IMR-90 (cell line): ENCODE data around the gene IKZF3. TPM values are rescaled to one million over a fixed set of nuclear protein-coding genes. Genes with fewer than 3 reads are reported as not detected.

Source experiments
- ATAC-seq: fragments of 200-7000 bp; cut with Tn5 transposase; 2 replicates; pipeline ENCODE4 v1.9.1; 2020; ENCODE audit warnings: low read depth, mild to moderate bottlenecking, moderate library complexity
- BruUV-seq: library from RNA; stranded (reverse); fragments of 400-500 nt; replicated peaks from 2 replicates; lab custom pipeline; 2021; lab: Mats Ljungman, UMichigan
- CTCF ChIA-PET: fragments of 300-600 bp; formaldehyde crosslinking; extraction: SDS; loops from one replicate; lab custom pipeline; 2021; ENCODE audit warnings: antibody characterized with exemption; lab: Yijun Ruan, JAX
- POLR2A ChIA-PET: fragments of 300-600 bp; sonication (Branson Sonifier 250); formaldehyde crosslinking; loops from one replicate; lab custom pipeline; 2022; ENCODE audit warnings: antibody characterized with exemption; ENCODE audit not compliant: unreplicated experiment; lab: Charles Lee
- DNase-seq: peaks from one replicate; pipeline ENCODE4 v3.0.0; 2013
- H2AFZ ChIP-seq: replicated peaks from 2 replicates; pipeline ENCODE3; 2013; ENCODE audit warnings: low read length, mild to moderate bottlenecking; ENCODE audit not compliant: poor library complexity
- H2AK5ac ChIP-seq: 2 replicates; pipeline ENCODE4 v1.6.1; 2013; ENCODE audit warnings: low read depth, low read length, inconsistent platforms
- H2AK9ac ChIP-seq: replicated peaks from 2 replicates; pipeline ENCODE3; 2013; ENCODE audit warnings: mild to moderate bottlenecking, low read depth, low read length, moderate library complexity; ENCODE audit not compliant: poor library complexity
- H2BK120ac ChIP-seq: 2 replicates; pipeline ENCODE4 v1.6.1; 2013; ENCODE audit warnings: low read depth, low read length, inconsistent platforms
- H2BK15ac ChIP-seq: 3 replicates; pipeline ENCODE4 v1.6.1; 2013; ENCODE audit warnings: low read depth, low read length, inconsistent platforms
- H2BK20ac ChIP-seq: 2 replicates; pipeline ENCODE4 v1.6.1; 2013; ENCODE audit warnings: low read depth, mild to moderate bottlenecking, inconsistent platforms, low read length, moderate library complexity
- H2BK5ac ChIP-seq: 2 replicates; pipeline ENCODE4 v1.6.1; 2013; ENCODE audit warnings: mild to moderate bottlenecking, low read depth, low read length, inconsistent platforms; ENCODE audit not compliant: poor library complexity, severe bottlenecking
- H3K14ac ChIP-seq: replicated peaks from 2 replicates; pipeline ENCODE4 v1.6.1; 2013; ENCODE audit warnings: low read depth, low read length, inconsistent platforms
- H3K18ac ChIP-seq: 2 replicates; pipeline ENCODE4 v1.6.1; 2013; ENCODE audit warnings: low read depth, low read length, control low read depth
- H3K23ac ChIP-seq: 2 replicates; pipeline ENCODE4 v1.6.1; 2013; ENCODE audit warnings: low read depth, low read length, inconsistent platforms
- H3K27ac ChIP-seq: 2 replicates; pipeline ENCODE4 v1.5.1; 2013; ENCODE audit warnings: mild to moderate bottlenecking, control low read depth, low read length; ENCODE audit not compliant: insufficient read depth
- H3K27me3 ChIP-seq: 2 replicates; pipeline ENCODE4 v1.6.1; 2013; ENCODE audit warnings: low read length; ENCODE audit not compliant: control insufficient read depth, insufficient read depth
- H3K36me3 ChIP-seq: 2 replicates; pipeline ENCODE4 v1.6.1; 2013; ENCODE audit warnings: low read length, mixed read lengths; ENCODE audit not compliant: control insufficient read depth, insufficient read depth
- H3K4ac ChIP-seq: 2 replicates; pipeline ENCODE4 v1.6.1; 2013; ENCODE audit warnings: low read depth, low read length, inconsistent platforms
- H3K4me1 ChIP-seq: 2 replicates; pipeline ENCODE4 v1.6.1; 2013; ENCODE audit warnings: low read length, mixed read lengths; ENCODE audit not compliant: control insufficient read depth, insufficient read depth
- H3K4me2 ChIP-seq: 2 replicates; pipeline ENCODE4 v1.6.1; 2013; ENCODE audit warnings: low read depth, mild to moderate bottlenecking, control low read depth, low read length, moderate library complexity
- H3K4me3 ChIP-seq: 2 replicates; pipeline ENCODE4 v1.5.1; 2013; ENCODE audit warnings: low read depth, mild to moderate bottlenecking, control low read depth, low read length, moderate library complexity; ENCODE audit not compliant: insufficient read depth
- H3K56ac ChIP-seq: 2 replicates; pipeline ENCODE4 v1.6.1; 2013; ENCODE audit warnings: low read length, inconsistent platforms; ENCODE audit not compliant: insufficient read depth; ENCODE audit errors: extremely low read depth
- H3K79me1 ChIP-seq, 2 experiments: 2 replicates each; pipeline ENCODE4 v1.6.1; 2013; ENCODE audit warnings: low read length in 2 of 2, inconsistent platforms in 1 of 2, low read depth in 1 of 2
- H3K9ac ChIP-seq: 2 replicates; pipeline ENCODE4 v1.6.1; 2013; ENCODE audit warnings: low read depth, low read length, control low read depth
- H3K9me1 ChIP-seq: 2 replicates; pipeline ENCODE4 v1.6.1; 2013; ENCODE audit warnings: low read length, inconsistent platforms; ENCODE audit not compliant: insufficient read depth
- H3K9me3 ChIP-seq: 2 replicates; pipeline ENCODE4 v1.6.1; 2013; ENCODE audit warnings: low read length; ENCODE audit not compliant: control insufficient read depth, insufficient read depth
- H4K20me1 ChIP-seq: 2 replicates; pipeline ENCODE4 v1.6.1; 2013; ENCODE audit warnings: low read length, inconsistent platforms; ENCODE audit not compliant: insufficient read depth
- H4K5ac ChIP-seq: 2 replicates; pipeline ENCODE4 v1.6.1; 2013; ENCODE audit warnings: mild to moderate bottlenecking, low read depth, low read length, control low read depth
- H4K8ac ChIP-seq, 2 experiments: 2 replicates each; pipeline ENCODE4 v1.6.1; 2013; ENCODE audit warnings: low read depth in 2 of 2, low read length in 2 of 2, control low read depth in 1 of 2, inconsistent platforms in 1 of 2
- H4K91ac ChIP-seq: 2 replicates; pipeline ENCODE4 v1.6.1; 2013; ENCODE audit warnings: low read depth, low read length, inconsistent platforms; ENCODE audit not compliant: insufficient read depth
- CEBPB ChIP-seq: IDR thresholded peaks from 2 replicates; pipeline ENCODE4 v1.6.1; 2012; ENCODE audit warnings: low read depth, low read length, improper control_type of control experiment
- CHD1 ChIP-seq: IDR thresholded peaks from 2 replicates; pipeline ENCODE4 v1.6.1; 2012; ENCODE audit warnings: low read depth, low read length, improper control_type of control experiment
- RAD21 ChIP-seq: IDR thresholded peaks from 2 replicates; pipeline ENCODE4 v1.6.1; 2012; ENCODE audit warnings: low read length, improper control_type of control experiment
- WGBS, 2 experiments: methylation state at CpG; one replicate each; pipeline versions ENCODE4 v1.1.5 to v1.1.7; 2013; ENCODE audit warnings: missing lambda C conversion rate in 2 of 2; ENCODE audit not compliant: insufficient read length in 1 of 2; ENCODE audit errors: extremely low coverage in 2 of 2; 5-methylcytosine and 5-hydroxymethylcytosine counted together
- dilution Hi-C: fragments of 300-500 bp; cut with HindIII; formaldehyde crosslinking; loops from one replicate; pipeline ENCODE4 v1.14.3; 2018; ENCODE audit warnings: low sequenced_read_pairs; ENCODE audit not compliant: unreplicated experiment
- in situ Hi-C: fragments of 300-500 bp; cut with MboI; formaldehyde crosslinking; loops from 3 replicates; pipeline ENCODE4 v1.14.3; 2019; ENCODE audit warnings: low sequenced_read_pairs, inconsistent platforms, mixed read lengths
- intact Hi-C: fragments of 100-400 bp; cut with micrococcal nuclease; formaldehyde crosslinking; loops from 2 replicates; pipeline ENCODE4 v1.10.0; 2022
- polyA plus RNA-seq, 3 experiments: library from polyadenylated mRNA; depleted of rRNA; stranded (reverse); fragments of >200 nt; gene quantifications; 2 replicates each; pipeline ENCODE4 v1.2.3, GENCODE V29; 2012; ENCODE audit warnings: low replicate concordance in 1 of 3
- total RNA-seq: library from RNA; depleted of rRNA; stranded (reverse); fragments of >200 nt; gene quantifications from 2 replicates; pipeline ENCODE4 v1.2.3, GENCODE V29; 2012

IKZF3 gene
- total and polyA plus RNA-seq, 2 of the 4 experiments (the other 2 are of a cell fraction), result not detected

GRCh38 chr17:39822051-39822451, 42.1 kb downstream of the IKZF3 start:
- no TSS peak for BruUV-seq
- no peak overlapping the region for H4K8ac ChIP-seq
- intact Hi-C loops (loop anchor here (5.0 kb wide), 1 partner anchor 40 kb away; no protein-coding TSS in a partner anchor), dilution Hi-C loops (no loop called here), in situ Hi-C loops (no loop called here)
- H3K36me3 ChIP-seq, result no peaks in the 10 kb centered on the region
- H3K56ac ChIP-seq, result no peak overlapping the region
- TF ChIP-seq CHD1, result no peak
- TF ChIP-seq CEBPB, result no peak
- no peak for TF ChIP-seq RAD21
- no peak overlapping the region for H3K23ac ChIP-seq
- no peak overlapping the region for H2BK20ac ChIP-seq
- H3K9ac ChIP-seq, result no peak overlapping the region
- no peaks in the 10 kb centered on the region for H3K79me1 ChIP-seq
- no peaks in the 10 kb centered on the region for H3K9me1 ChIP-seq
- no peak overlapping the region for H3K14ac ChIP-seq
- H3K27ac ChIP-seq, result no peak overlapping the region
- H2AK5ac ChIP-seq, result no peak overlapping the region
- no peak overlapping the region for H2BK120ac ChIP-seq
- ChIA-PET POLR2A (no interaction called here), CTCF (no interaction called here)
- peaks cover 16% of the 10 kb centered on the region for H3K27me3 ChIP-seq
- H4K20me1 ChIP-seq, result no peaks in the 10 kb centered on the region
- no peak overlapping the region for H2BK5ac ChIP-seq
- no peak overlapping the region for H2AK9ac ChIP-seq
- no peaks in the 10 kb centered on the region for H3K4me1 ChIP-seq
- no CpG with 5 or more reads among the region's 2 CpGs for WGBS, 2 experiments
- H4K91ac ChIP-seq, result no peak overlapping the region
- H3K4me3 ChIP-seq, result no peak overlapping the region
- no peak overlapping the region for H3K4ac ChIP-seq
- H2AFZ ChIP-seq, result no peak overlapping the region
- H2BK15ac ChIP-seq, result no peak overlapping the region
- H4K5ac ChIP-seq, result no peak overlapping the region
- H3K4me2 ChIP-seq, result no peak overlapping the region
- ATAC-seq (no peak), DNase-seq (no peak)
- peaks cover 7% of the 10 kb centered on the region for H3K9me3 ChIP-seq
- H3K18ac ChIP-seq, result no peak overlapping the region
